ENCODE data around the gene CPPED1. TPM values are rescaled to one million over a fixed set of nuclear protein-coding genes. Genes with fewer than 3 reads are reported as not detected.

The CPPED1 gene
- total RNA-seq, 1 experiment from 2014 or later, result 8.1 TPM

DNA sequence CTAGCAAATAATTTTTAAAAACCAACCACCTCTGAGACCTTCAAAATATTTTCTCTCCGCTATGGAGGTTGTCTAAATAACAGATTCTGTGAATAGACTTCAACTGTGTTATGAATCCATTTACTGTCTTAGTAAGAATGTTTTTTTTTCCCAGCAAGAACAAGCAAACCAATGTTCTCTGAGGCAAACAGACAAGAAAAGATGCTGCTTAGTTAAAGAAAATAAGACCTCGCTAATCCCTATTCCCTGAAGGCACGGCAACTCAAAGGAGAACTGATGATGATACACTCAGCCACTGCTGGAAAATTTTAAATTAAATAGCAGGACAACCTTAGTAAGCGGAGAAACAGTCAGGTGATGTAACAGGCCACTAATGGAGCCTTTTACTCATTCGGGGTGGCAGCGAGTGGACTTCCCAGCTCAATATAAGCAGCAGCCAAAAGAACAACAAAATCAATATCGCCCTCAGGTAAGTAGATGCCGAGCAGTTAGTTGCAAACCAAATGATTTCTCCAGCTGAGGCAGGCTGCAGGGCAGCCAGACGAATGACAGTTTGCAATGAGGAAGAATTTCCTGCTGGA lies 81.8 kb downstream of the CPPED1 start:
- Histone ChIP-seq H3K27me3 (ENCODE audit: insufficient read depth, low read length) (no peaks in the 10 kb centered on the region), H3K27ac (ENCODE audit: low read depth, low read length) (no peak overlapping the region), H3K9me2 (ENCODE audit: insufficient read depth) (no peaks in the 10 kb centered on the region), H3K79me2 (ENCODE audit: insufficient read depth, low read length) (no peaks in the 10 kb centered on the region), H3K9ac (ENCODE audit: low read length) (no peak overlapping the region), H4K20me1 (ENCODE audit: insufficient read depth) (no peaks in the 10 kb centered on the region), H3K4me1 (ENCODE audit: control insufficient read depth in 1 of 2, insufficient read depth in 2 of 2, low read length in 2 of 2) (no peaks in the 10 kb centered on the region), H3K36me3 (ENCODE audit: control insufficient read depth in 1 of 2, insufficient read depth in 2 of 2, low read length in 2 of 2) (no peaks in the 10 kb centered on the region), H2AFZ (ENCODE audit: low read depth, low read length, poor library complexity, severe bottlenecking) (no peak overlapping the region), H3K4me2 (ENCODE audit: low read length) (no peak overlapping the region), H3K4me3 (replicated peaks in 1 of 2; ENCODE audit: low read depth in 1 of 2, low read length in 2 of 2) (no peak overlapping the region), H3K9me3 (ENCODE audit: control insufficient read depth in 1 of 2, insufficient read depth in 1 of 2, low read depth in 1 of 2, low read length in 2 of 2) (no peaks in the 10 kb centered on the region)
- TF ChIP-seq RAD21 (IDR thresholded peaks at IDR 0.05; ENCODE audit: low read depth), result no peak
- no peak for TF ChIP-seq ZNF274 (IDR thresholded peaks at IDR 0.05; ENCODE audit: low read depth, low read length)
- ATAC-seq, result no peak
- no TSS peak for BruUV-seq (replicated peaks)
- no peak for DNase-seq (ENCODE audit: low read depth, low spot score)
- intact Hi-C loops (cut with micrococcal nuclease), result no loop called here
- POLR2A ChIA-PET, result no interaction called here
- CTCF ChIA-PET, result no interaction called here
- RAD21 ChIA-PET (ENCODE audit: low non-redundant PET in 1 of 2, low total read pairs in 2 of 2, uncharacterized antibody in 2 of 2, unreplicated experiment in 2 of 2), result no interaction called here

DNA sequence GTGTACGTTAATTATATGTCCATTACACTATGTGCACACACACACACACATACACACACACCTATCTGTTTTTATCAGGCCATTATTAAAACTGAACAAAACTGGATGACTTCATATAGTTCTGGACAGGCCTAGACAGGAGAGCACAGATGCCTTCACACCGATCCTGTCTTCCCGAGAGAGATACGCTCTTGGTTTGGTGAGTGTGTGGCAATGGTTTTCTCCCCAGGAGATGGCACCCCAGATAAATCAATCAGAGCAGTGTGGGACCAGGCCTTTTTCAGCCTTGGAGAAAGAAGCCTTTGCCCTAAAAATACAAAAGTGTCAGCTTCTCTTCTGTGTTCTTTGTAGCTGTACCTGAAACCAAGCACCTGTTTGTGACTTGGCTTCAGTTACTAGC lies 83.7 kb downstream of the CPPED1 start:
- POLR2A ChIA-PET, result no interaction called here
- ATAC-seq (no peak), DNase-seq (ENCODE audit: low read depth, low spot score) (no peak)
- H3K4me2 ChIP-seq (ENCODE audit: low read length), result no peak overlapping the region
- RAD21 ChIA-PET (ENCODE audit: low non-redundant PET in 1 of 2, low total read pairs in 2 of 2, uncharacterized antibody in 2 of 2, unreplicated experiment in 2 of 2), result no interaction called here
- H3K4me3 ChIP-seq (replicated peaks in 1 of 2; ENCODE audit: low read depth in 1 of 2, low read length in 2 of 2), result no peak overlapping the region
- no peaks in the 10 kb centered on the region for H3K4me1 ChIP-seq (ENCODE audit: control insufficient read depth in 1 of 2, insufficient read depth in 2 of 2, low read length in 2 of 2)
- intact Hi-C loops (cut with micrococcal nuclease), result no loop called here
- no TSS peak for BruUV-seq (replicated peaks)
- no peaks in the 10 kb centered on the region for H3K9me2 ChIP-seq (ENCODE audit: insufficient read depth)
- H3K27ac ChIP-seq (ENCODE audit: low read depth, low read length), result no peak overlapping the region
- no peaks in the 10 kb centered on the region for H3K36me3 ChIP-seq (ENCODE audit: control insufficient read depth in 1 of 2, insufficient read depth in 2 of 2, low read length in 2 of 2)
- TF ChIP-seq POLR2A (IDR thresholded peaks at IDR 0.05; ENCODE audit: borderline replicate concordance, extremely low read depth, insufficient read depth, insufficient read length), result no peak
- TF ChIP-seq EZH2phosphoT487 (IDR thresholded peaks at IDR 0.05; ENCODE audit: borderline replicate concordance), result no peak
- TF ChIP-seq SRF (IDR thresholded peaks at IDR 0.05; ENCODE audit: low read depth), result no peak
- no peak for TF ChIP-seq MAX (IDR thresholded peaks at IDR 0.05)
- no peak for TF ChIP-seq RAD21 (IDR thresholded peaks at IDR 0.05; ENCODE audit: low read depth)
- no peak for TF ChIP-seq POLR2AphosphoS5 (IDR thresholded peaks at IDR 0.05; ENCODE audit: low read depth, low read length)
- TF ChIP-seq TCF7L2 (IDR thresholded peaks at IDR 0.05; ENCODE audit: borderline replicate concordance, extremely low read depth, insufficient read depth, insufficient read length), result no peak
- no peak for TF ChIP-seq EGR1 (IDR thresholded peaks at IDR 0.05; ENCODE audit: low read depth)
- TF ChIP-seq, protein P1, sequence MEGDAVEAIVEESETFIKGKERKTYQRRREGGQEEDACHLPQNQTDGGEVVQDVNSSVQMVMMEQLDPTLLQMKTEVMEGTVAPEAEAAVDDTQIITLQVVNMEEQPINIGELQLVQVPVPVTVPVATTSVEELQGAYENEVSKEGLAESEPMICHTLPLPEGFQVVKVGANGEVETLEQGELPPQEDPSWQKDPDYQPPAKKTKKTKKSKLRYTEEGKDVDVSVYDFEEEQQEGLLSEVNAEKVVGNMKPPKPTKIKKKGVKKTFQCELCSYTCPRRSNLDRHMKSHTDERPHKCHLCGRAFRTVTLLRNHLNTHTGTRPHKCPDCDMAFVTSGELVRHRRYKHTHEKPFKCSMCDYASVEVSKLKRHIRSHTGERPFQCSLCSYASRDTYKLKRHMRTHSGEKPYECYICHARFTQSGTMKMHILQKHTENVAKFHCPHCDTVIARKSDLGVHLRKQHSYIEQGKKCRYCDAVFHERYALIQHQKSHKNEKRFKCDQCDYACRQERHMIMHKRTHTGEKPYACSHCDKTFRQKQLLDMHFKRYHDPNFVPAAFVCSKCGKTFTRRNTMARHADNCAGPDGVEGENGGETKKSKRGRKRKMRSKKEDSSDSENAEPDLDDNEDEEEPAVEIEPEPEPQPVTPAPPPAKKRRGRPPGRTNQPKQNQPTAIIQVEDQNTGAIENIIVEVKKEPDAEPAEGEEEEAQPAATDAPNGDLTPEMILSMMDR (IDR thresholded peaks at IDR 0.05 in 2 of 3, conservative IDR thresholded peaks at IDR 0.05 in 1 of 3; ENCODE audit: borderline replicate concordance in 1 of 3, insufficient read depth in 1 of 3, low read depth in 2 of 3, low read length in 2 of 3), result no peak
- TF ChIP-seq, protein P2, sequence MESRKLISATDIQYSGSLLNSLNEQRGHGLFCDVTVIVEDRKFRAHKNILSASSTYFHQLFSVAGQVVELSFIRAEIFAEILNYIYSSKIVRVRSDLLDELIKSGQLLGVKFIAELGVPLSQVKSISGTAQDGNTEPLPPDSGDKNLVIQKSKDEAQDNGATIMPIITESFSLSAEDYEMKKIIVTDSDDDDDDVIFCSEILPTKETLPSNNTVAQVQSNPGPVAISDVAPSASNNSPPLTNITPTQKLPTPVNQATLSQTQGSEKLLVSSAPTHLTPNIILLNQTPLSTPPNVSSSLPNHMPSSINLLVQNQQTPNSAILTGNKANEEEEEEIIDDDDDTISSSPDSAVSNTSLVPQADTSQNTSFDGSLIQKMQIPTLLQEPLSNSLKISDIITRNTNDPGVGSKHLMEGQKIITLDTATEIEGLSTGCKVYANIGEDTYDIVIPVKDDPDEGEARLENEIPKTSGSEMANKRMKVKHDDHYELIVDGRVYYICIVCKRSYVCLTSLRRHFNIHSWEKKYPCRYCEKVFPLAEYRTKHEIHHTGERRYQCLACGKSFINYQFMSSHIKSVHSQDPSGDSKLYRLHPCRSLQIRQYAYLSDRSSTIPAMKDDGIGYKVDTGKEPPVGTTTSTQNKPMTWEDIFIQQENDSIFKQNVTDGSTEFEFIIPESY (IDR thresholded peaks at IDR 0.05; ENCODE audit: extremely low read depth, insufficient replicate concordance, low read length), result no peak
- no peak overlapping the region for H2AFZ ChIP-seq (ENCODE audit: low read depth, low read length, poor library complexity, severe bottlenecking)
- no peaks in the 10 kb centered on the region for H4K20me1 ChIP-seq (ENCODE audit: insufficient read depth)
- H3K79me2 ChIP-seq (ENCODE audit: insufficient read depth, low read length), result no peaks in the 10 kb centered on the region
- H3K27me3 ChIP-seq (ENCODE audit: insufficient read depth, low read length), result no peaks in the 10 kb centered on the region
- H3K9me3 ChIP-seq (ENCODE audit: control insufficient read depth in 1 of 2, insufficient read depth in 1 of 2, low read depth in 1 of 2, low read length in 2 of 2), result no peaks in the 10 kb centered on the region
- CTCF ChIA-PET, result no interaction called here
- no peak overlapping the region for H3K9ac ChIP-seq (ENCODE audit: low read length)
